BLaER1 treated with 17β-estradiol and CSF1 and Interleukin-3, amounts not matched to agents 10 nM and 100 nM (cell line): ENCODE data around the gene CRAMP1.
"Not testable (repeated sequence)": the region's sequence is repeated elsewhere in the genome, so short reads cannot be mapped to it uniquely, and the experiment has no call there.

Experiments used
- H3K27ac ChIP-seq, 11 experiments: shearing (Covaris generic); formaldehyde crosslinking; 2 replicates each; pipeline ENCODE4 v1.8.1; 2022
- H3K27me3 ChIP-seq, 11 experiments: shearing (Covaris generic); formaldehyde crosslinking; 2 replicates each; pipeline ENCODE4 v1.8.1; 2022
- H3K36me3 ChIP-seq, 11 experiments: shearing (Covaris generic); formaldehyde crosslinking; 2 replicates each; pipeline ENCODE4 v1.8.1; 2022
- H3K4me1 ChIP-seq, 10 experiments: shearing (Covaris generic); formaldehyde crosslinking; 2 replicates each; pipeline ENCODE4 v1.8.1; 2022
- H3K4me2 ChIP-seq, 11 experiments: shearing (Covaris generic); formaldehyde crosslinking; 2 replicates each; pipeline ENCODE4 v1.8.1; 2022
- H3K4me3 ChIP-seq, 10 experiments: shearing (Covaris generic); formaldehyde crosslinking; 2 replicates each; pipeline ENCODE4 v1.8.1; 2022
- H3K9ac ChIP-seq, 11 experiments: shearing (Covaris generic); formaldehyde crosslinking; 2 replicates each; pipeline ENCODE4 v1.8.1; 2022
- H3K9me3 ChIP-seq, 11 experiments: shearing (Covaris generic); formaldehyde crosslinking; replicated peaks in 1 of 11; 2 replicates each; pipeline ENCODE4 v1.8.1; 2022
- H4K20me1 ChIP-seq, 11 experiments: shearing (Covaris generic); formaldehyde crosslinking; 2 replicates each; pipeline ENCODE4 v1.8.1; 2022
- Cebpa-rat ChIP-seq, 11 experiments: shearing (Covaris generic); IDR thresholded peaks; 2 replicates each; pipeline ENCODE4 v1.8.1; 2022

CRAMP1 gene

GRCh38 chr16:1590930-1591705, 21.0 kb upstream of the CRAMP1 start:
- no peak overlapping the region for H3K4me2 ChIP-seq
- H4K20me1 ChIP-seq = peaks cover 0 to 9% (median 0%) of the 10 kb centered on the region in 11 experiments; a peak in 2 of 22 replicates
- H3K36me3 ChIP-seq = peaks cover 10 to 59% (median 35%) of the 10 kb centered on the region in 11 experiments; a peak in 18 of 22 replicates
- no peak for TF ChIP-seq Cebpa-rat (IDR thresholded peaks at IDR 0.05)
- H3K9ac ChIP-seq = peak overlapping the region in 1 of 11 experiments; percentile 13; a peak in 2 of 22 replicates
- H3K4me1 ChIP-seq = peaks cover 0 to 23% (median 17%) of the 10 kb centered on the region in 10 experiments; a peak in 16 of 20 replicates
- no peak overlapping the region for H3K27ac ChIP-seq
- H3K4me3 ChIP-seq = no peak overlapping the region
- H3K27me3 ChIP-seq = no peaks in the 10 kb centered on the region
- H3K9me3 ChIP-seq = no peaks in the 10 kb centered on the region

- Histone ChIP-seq H3K36me3 (peaks cover 8 to 58% (median 30%) of the 10 kb centered on the region in 11 experiments; a peak in 19 of 22 replicates), H3K9ac (no peak overlapping the region), H3K4me2 (no peak overlapping the region)
These were observed 19.7 kb upstream of the CRAMP1 start for GRCh38 chr16:1592446-1592845.

GRCh38 chr16:1595511-1595910, 16.6 kb upstream of the CRAMP1 start:
- peak overlapping the region in 7 of 11 experiments; percentile 5 to 52 (median 19); a peak in 7 of 22 replicates for H3K4me2 ChIP-seq
- H3K9ac ChIP-seq, H4K20me1 ChIP-seq, H3K27ac ChIP-seq, H3K4me3 ChIP-seq, H3K9me3 ChIP-seq, H3K27me3 ChIP-seq: not testable (repeated sequence)
- H3K4me1 ChIP-seq = peaks cover 0 to 25% (median 17%) of the 10 kb centered on the region in 10 experiments; a peak in 16 of 20 replicates
- H3K36me3 ChIP-seq = peaks cover 0 to 45% (median 20%) of the 10 kb centered on the region in 11 experiments; a peak in 18 of 22 replicates

More at GRCh38 chr16:1592446-1592845, 19.7 kb upstream of the CRAMP1 start:
- H3K27me3 ChIP-seq = no peaks in the 10 kb centered on the region
- no peak for TF ChIP-seq Cebpa-rat (IDR thresholded peaks at IDR 0.05)
- no peak overlapping the region for H3K27ac ChIP-seq
- H3K9me3 ChIP-seq = no peaks in the 10 kb centered on the region
- peaks cover 0 to 25% (median 17%) of the 10 kb centered on the region in 10 experiments; a peak in 16 of 20 replicates for H3K4me1 ChIP-seq
- peaks cover 0 to 9% (median 0%) of the 10 kb centered on the region in 11 experiments; a peak in 2 of 22 replicates for H4K20me1 ChIP-seq
- no peak overlapping the region for H3K4me3 ChIP-seq

GRCh38 chr16:1596516-1596915, 15.6 kb upstream of the CRAMP1 start:
- no peak overlapping the region for H3K4me2 ChIP-seq
- peaks cover 0 to 9% (median 0%) of the 10 kb centered on the region in 11 experiments; a peak in 1 of 22 replicates for H4K20me1 ChIP-seq
- TF ChIP-seq Cebpa-rat (IDR thresholded peaks at IDR 0.05) = no peak
- no peak overlapping the region for H3K27ac ChIP-seq
- no peak overlapping the region for H3K4me3 ChIP-seq
- no peak overlapping the region for H3K9ac ChIP-seq
- H3K27me3 ChIP-seq = no peaks in the 10 kb centered on the region
- H3K36me3 ChIP-seq = peaks cover 8 to 45% (median 24%) of the 10 kb centered on the region in 11 experiments; a peak in 19 of 22 replicates
- peaks cover 0 to 8% (median 4%) of the 10 kb centered on the region in 11 experiments; a peak in 10 of 22 replicates for H3K9me3 ChIP-seq
- peaks cover 0 to 25% (median 17%) of the 10 kb centered on the region in 10 experiments; a peak in 16 of 20 replicates for H3K4me1 ChIP-seq

GRCh38 chr16:1597154-1597553, 15.0 kb upstream of the CRAMP1 start:
- TF ChIP-seq Cebpa-rat (IDR thresholded peaks at IDR 0.05) = no peak

GRCh38 chr16:1601031-1601430, 11.1 kb upstream of the CRAMP1 start:
- TF ChIP-seq Cebpa-rat (IDR thresholded peaks at IDR 0.05) = no peak
- peaks cover 0 to 8% (median 4%) of the 10 kb centered on the region in 11 experiments; a peak in 10 of 22 replicates for H3K9me3 ChIP-seq
- 0 out of 22 replicates have a peak overlapping the region, but pooled peaks of 1 of the 11 experiments have one; percentile 5 for H3K9ac ChIP-seq
- no peak overlapping the region for H3K4me3 ChIP-seq
- no peaks in the 10 kb centered on the region for H3K27me3 ChIP-seq
- H3K36me3 ChIP-seq = peaks cover 23 to 64% (median 36%) of the 10 kb centered on the region in 11 experiments
- no peaks in the 10 kb centered on the region; a peak in 1 of 22 replicates for H4K20me1 ChIP-seq
- H3K4me1 ChIP-seq = peaks cover 0 to 2% (median 0%) of the 10 kb centered on the region in 10 experiments; a peak in 1 of 20 replicates
- H3K27ac ChIP-seq = no peak overlapping the region
- no peak overlapping the region for H3K4me2 ChIP-seq

More at GRCh38 chr16:1597154-1597553, 15.0 kb upstream of the CRAMP1 start:
- Histone ChIP-seq H3K9me3 (peaks cover 0 to 8% (median 4%) of the 10 kb centered on the region in 11 experiments; a peak in 10 of 22 replicates), H3K9ac (no peak overlapping the region), H3K27ac (no peak overlapping the region), H3K36me3 (peaks cover 14 to 49% (median 28%) of the 10 kb centered on the region in 11 experiments; a peak in 20 of 22 replicates), H4K20me1 (peaks cover 0 to 8% (median 0%) of the 10 kb centered on the region in 11 experiments; a peak in 1 of 22 replicates), H3K27me3 (no peaks in the 10 kb centered on the region), H3K4me3 (no peak overlapping the region), H3K4me2 (no peak overlapping the region), H3K4me1 (peaks cover 0 to 25% (median 17%) of the 10 kb centered on the region in 10 experiments; a peak in 16 of 20 replicates)

GRCh38 chr16:1601489-1601888, 10.7 kb upstream of the CRAMP1 start:
- H3K27me3 ChIP-seq = no peaks in the 10 kb centered on the region
- H3K4me3 ChIP-seq = no peak overlapping the region
- H3K27ac ChIP-seq = no peak overlapping the region
- peaks cover 26 to 65% (median 41%) of the 10 kb centered on the region in 11 experiments for H3K36me3 ChIP-seq
- peaks cover 0 to 8% (median 4%) of the 10 kb centered on the region in 11 experiments; a peak in 10 of 22 replicates for H3K9me3 ChIP-seq
- H3K4me1 ChIP-seq = no peaks in the 10 kb centered on the region
- TF ChIP-seq Cebpa-rat (IDR thresholded peaks at IDR 0.05) = no peak
- 0 out of 22 replicates have a peak overlapping the region, but pooled peaks of 1 of the 11 experiments have one; percentile 1 for H3K9ac ChIP-seq
- no peak overlapping the region for H3K4me2 ChIP-seq
- H4K20me1 ChIP-seq = no peaks in the 10 kb centered on the region; a peak in 1 of 22 replicates

- Histone ChIP-seq H3K4me1 (no peaks in the 10 kb centered on the region), H4K20me1 (no peaks in the 10 kb centered on the region; a peak in 1 of 22 replicates), H3K9me3 (peaks cover 0 to 8% (median 4%) of the 10 kb centered on the region in 11 experiments; a peak in 10 of 22 replicates), H3K4me2 (no peak overlapping the region), H3K27ac (no peak overlapping the region), H3K27me3 (no peaks in the 10 kb centered on the region), H3K4me3 (no peak overlapping the region), H3K9ac (no peak overlapping the region), H3K36me3 (peaks cover 23 to 65% (median 46%) of the 10 kb centered on the region in 11 experiments)
- no peak for TF ChIP-seq Cebpa-rat (IDR thresholded peaks at IDR 0.05)
These were observed 9.9 kb upstream of the CRAMP1 start for GRCh38 chr16:1602285-1602684.

- peaks cover 20 to 24% (median 22%) of the 10 kb centered on the region in 10 experiments for H3K4me1 ChIP-seq
- peaks cover 9 to 39% (median 27%) of the 10 kb centered on the region in 11 experiments; a peak in 21 of 22 replicates for H3K36me3 ChIP-seq
- no peak for TF ChIP-seq Cebpa-rat (IDR thresholded peaks at IDR 0.05)
These were observed 5.4 kb upstream of the CRAMP1 start for GRCh38 chr16:1606774-1607173.

More at GRCh38 chr16:1606774-1607173, 5.4 kb upstream of the CRAMP1 start:
- Histone ChIP-seq H3K27me3 (no peaks in the 10 kb centered on the region), H3K9ac (no peak overlapping the region), H3K4me3 (no peak overlapping the region), H4K20me1 (no peaks in the 10 kb centered on the region; a peak in 1 of 22 replicates), H3K4me2 (no peak overlapping the region), H3K9me3 (peaks cover 0 to 8% (median 0%) of the 10 kb centered on the region in 11 experiments; a peak in 4 of 22 replicates), H3K27ac (no peak overlapping the region)
